ENCODE results near the gene FBXO7.

Gene FBXO7

DNA sequence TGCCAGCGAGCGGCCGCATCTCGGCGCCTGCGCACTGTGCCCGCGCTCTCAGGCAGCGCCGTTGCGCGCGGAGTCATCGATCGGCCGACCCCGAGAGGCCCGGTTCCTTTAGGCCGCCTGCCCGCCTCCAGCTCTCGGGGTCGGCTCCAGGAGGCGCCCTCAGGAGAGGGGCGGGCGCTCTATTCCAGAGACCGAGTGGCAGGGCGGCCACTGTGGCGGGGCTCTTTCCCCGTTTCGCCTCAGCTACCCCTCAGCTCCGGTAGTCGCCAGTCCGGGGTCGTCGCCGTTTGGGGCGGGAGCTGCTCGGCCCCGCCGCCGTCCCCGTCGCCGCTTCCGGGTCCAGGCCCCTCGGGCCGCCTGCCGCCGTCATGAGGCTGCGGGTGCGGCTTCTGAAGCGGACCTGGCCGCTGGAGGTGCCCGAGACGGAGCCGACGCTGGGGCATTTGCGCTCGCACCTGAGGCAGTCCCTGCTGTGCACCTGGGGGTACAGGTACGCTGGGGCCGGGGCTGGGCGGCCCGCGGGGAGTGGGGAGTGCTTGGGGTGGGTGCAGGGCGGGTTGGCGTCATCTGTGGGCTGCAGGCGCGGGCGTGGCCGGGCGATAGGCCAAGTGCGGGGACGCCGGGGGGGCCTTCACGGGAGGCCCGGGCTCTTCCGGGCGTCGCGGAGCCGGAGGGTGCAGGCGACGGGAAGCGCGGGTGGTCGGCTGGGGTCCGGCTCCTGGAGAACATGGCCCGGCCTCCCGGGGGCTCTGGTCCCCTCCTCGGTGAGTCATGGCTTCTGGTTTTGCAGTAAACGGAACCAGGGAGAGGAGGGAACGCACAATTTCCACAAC, at the start of gene FBXO7:
TSS of gene FBXO7 (plus strand) at position 177 of the 833 bp plus-strand sequence. CDS start at position 369, 192 bp downstream.
- Histone ChIP-seq H3K9me3 (ENCODE audit: low read depth, low read length) (no peaks in the 10 kb centered on the region), H3K27ac (peak within 1 kb of the TSS; percentile 77), H3K9ac (ENCODE audit: insufficient read length) (peak within 1 kb of the TSS; percentile 85), H3K4me3 (peak within 1 kb of the TSS; percentile 99), H3K36me3 (ENCODE audit: insufficient read depth, low read length) (peaks cover 3% of the 10 kb centered on the region; the same call in 1 of the 2 replicates)
- TF ChIP-seq FOXP2 (optimal IDR thresholded peaks at IDR 0.05; ENCODE audit: control extremely low read depth, extremely low read length, insufficient read depth): no peak
- peak; percentile 65; the same call in 1 of the 2 replicates for TF ChIP-seq POLR2AphosphoS5 (IDR thresholded peaks at IDR 0.05; ENCODE audit: borderline replicate concordance, low read depth, low read length)
- no peak for DNase-seq (ENCODE audit: low read depth, low spot score)

DNA sequence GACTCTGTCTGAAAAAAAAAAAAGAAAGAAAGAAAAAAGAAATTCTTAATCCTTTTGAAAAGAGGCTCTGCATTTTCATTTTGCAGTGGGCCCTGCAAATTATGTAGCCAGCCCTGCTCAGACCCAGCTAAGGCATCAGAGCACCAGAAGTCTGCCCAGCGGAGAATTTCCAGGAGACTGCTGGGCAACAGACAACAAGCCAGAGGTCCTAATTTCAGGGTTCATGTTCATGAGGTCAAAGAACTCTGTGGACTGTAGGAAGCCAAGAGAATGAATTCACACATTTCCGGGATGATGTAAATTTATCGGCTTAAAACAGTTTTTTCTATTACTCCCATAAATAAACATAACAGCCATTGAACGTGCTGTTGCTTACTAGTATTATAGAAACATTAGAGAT, 47.7 kb upstream of the FBXO7 start:
- H3K9me3 ChIP-seq (ENCODE audit: low read depth, low read length): no peaks in the 10 kb centered on the region
- H3K4me3 ChIP-seq: no peak overlapping the region
- DNase-seq (ENCODE audit: low read depth, low spot score): no peak
- TF ChIP-seq FOXP2 (optimal IDR thresholded peaks at IDR 0.05; ENCODE audit: control extremely low read depth, extremely low read length, insufficient read depth) (no peak), EZH2 (IDR thresholded peaks at IDR 0.05) (no peak), POLR2AphosphoS5 (IDR thresholded peaks at IDR 0.05; ENCODE audit: borderline replicate concordance, low read depth, low read length) (no peak)
- no peaks in the 10 kb centered on the region for H3K36me3 ChIP-seq (ENCODE audit: insufficient read depth, low read length)
- no peak overlapping the region for H3K9ac ChIP-seq (ENCODE audit: insufficient read length)
- no peak overlapping the region for H3K27ac ChIP-seq

DNA sequence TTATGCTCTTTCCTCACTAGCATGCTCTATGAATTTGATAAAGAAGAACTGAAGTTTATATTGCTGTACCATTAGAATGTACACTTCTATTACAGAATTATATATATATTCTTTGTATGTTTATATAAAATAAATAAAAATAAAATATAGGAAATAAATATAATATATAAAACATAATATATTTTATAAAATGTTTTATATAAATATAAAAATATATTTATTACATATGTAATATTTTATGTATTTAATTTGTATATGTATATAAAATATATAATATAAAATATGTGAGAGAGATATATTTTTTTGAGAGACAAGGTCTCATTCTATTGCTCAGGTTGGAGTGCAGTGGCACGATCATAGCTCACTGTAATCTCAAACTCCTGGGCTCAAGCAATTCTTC, 44.3 kb upstream of the FBXO7 start:
- Histone ChIP-seq H3K4me3 (no peak overlapping the region), H3K9me3 (ENCODE audit: low read depth, low read length) (no peaks in the 10 kb centered on the region), H3K27ac (no peak overlapping the region), H3K9ac (ENCODE audit: insufficient read length) (no peak overlapping the region), H3K36me3 (ENCODE audit: insufficient read depth, low read length) (no peaks in the 10 kb centered on the region)
- DNase-seq (ENCODE audit: low read depth, low spot score): no peak
- TF ChIP-seq EZH2 (IDR thresholded peaks at IDR 0.05): no peak
- no peak for TF ChIP-seq POLR2AphosphoS5 (IDR thresholded peaks at IDR 0.05; ENCODE audit: borderline replicate concordance, low read depth, low read length)
- no peak for TF ChIP-seq FOXP2 (optimal IDR thresholded peaks at IDR 0.05; ENCODE audit: control extremely low read depth, extremely low read length, insufficient read depth)

DNA sequence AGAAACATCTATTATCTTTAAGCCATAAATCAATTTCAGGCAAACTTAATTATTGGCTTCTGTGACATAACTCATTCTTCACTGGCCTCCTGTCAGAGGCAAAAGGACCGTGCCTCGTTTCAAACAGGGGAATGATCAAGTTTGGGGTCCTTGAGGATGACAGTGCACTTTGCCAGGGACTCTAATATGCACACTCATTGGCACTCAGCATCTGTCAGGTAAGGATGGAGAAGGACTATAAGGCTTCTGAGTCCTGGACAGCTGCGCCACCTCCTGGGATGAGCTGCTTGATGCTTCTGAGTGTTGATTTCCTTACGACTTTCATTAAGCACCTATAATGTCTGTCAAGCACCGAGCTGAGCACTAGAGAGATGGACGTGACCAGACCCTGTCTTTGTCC, 30.5 kb upstream of the FBXO7 start:
- Histone ChIP-seq H3K27ac (no peak overlapping the region), H3K9me3 (ENCODE audit: low read depth, low read length) (no peaks in the 10 kb centered on the region), H3K4me3 (no peak overlapping the region), H3K36me3 (ENCODE audit: insufficient read depth, low read length) (no peaks in the 10 kb centered on the region), H3K9ac (ENCODE audit: insufficient read length) (no peak overlapping the region)
- DNase-seq (ENCODE audit: low read depth, low spot score): no peak
- TF ChIP-seq POLR2AphosphoS5 (IDR thresholded peaks at IDR 0.05; ENCODE audit: borderline replicate concordance, low read depth, low read length) (no peak), FOXP2 (optimal IDR thresholded peaks at IDR 0.05; ENCODE audit: control extremely low read depth, extremely low read length, insufficient read depth) (no peak), EZH2 (IDR thresholded peaks at IDR 0.05) (no peak)

DNA sequence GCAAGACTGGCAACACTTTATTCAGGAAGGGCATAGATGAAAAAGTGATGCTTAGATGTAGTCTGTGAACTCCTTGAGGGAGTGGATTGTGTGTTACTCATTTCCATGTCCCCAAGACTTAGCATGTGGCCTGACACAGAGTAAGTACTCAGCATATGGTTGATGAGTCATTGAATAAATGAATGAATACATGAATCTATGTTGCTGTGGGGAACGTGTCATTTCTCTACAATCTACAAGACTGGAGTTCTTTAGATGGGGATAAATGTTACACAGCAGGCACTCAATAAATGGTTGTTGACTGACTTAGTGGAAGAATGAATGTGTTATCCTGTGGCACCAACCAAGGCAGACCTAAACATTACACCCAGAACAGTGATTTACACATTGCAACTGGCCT, 28.3 kb upstream of the FBXO7 start:
- Histone ChIP-seq H3K9me3 (ENCODE audit: low read depth, low read length) (no peaks in the 10 kb centered on the region), H3K27ac (no peak overlapping the region), H3K36me3 (ENCODE audit: insufficient read depth, low read length) (no peaks in the 10 kb centered on the region), H3K4me3 (no peak overlapping the region), H3K9ac (ENCODE audit: insufficient read length) (no peak overlapping the region)
- DNase-seq (ENCODE audit: low read depth, low spot score): no peak
- no peak for TF ChIP-seq EZH2 (IDR thresholded peaks at IDR 0.05)
- no peak for TF ChIP-seq FOXP2 (optimal IDR thresholded peaks at IDR 0.05; ENCODE audit: control extremely low read depth, extremely low read length, insufficient read depth)
- no peak for TF ChIP-seq POLR2AphosphoS5 (IDR thresholded peaks at IDR 0.05; ENCODE audit: borderline replicate concordance, low read depth, low read length)

DNA sequence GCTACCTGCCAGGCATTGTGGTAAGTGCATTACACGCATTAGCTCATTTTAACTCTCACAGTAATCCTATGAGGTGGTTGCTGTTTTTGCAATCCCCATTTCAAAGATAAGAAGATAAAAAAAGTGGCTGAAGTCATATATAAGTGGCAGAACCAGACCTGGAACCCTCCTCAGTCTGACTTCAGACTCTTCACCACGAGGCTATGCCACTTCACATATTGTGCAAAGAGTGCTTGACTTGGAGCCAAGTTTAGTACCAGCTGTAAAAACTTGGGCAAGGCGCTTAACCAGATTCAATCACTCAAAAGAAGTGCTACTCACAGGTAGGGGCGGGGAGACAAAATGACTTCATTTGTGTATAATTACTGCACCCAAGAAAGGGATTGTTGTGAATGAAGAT, 25.6 kb upstream of the FBXO7 start:
- no peaks in the 10 kb centered on the region for H3K9me3 ChIP-seq (ENCODE audit: low read depth, low read length)
- TF ChIP-seq POLR2AphosphoS5 (IDR thresholded peaks at IDR 0.05; ENCODE audit: borderline replicate concordance, low read depth, low read length) (no peak), FOXP2 (optimal IDR thresholded peaks at IDR 0.05; ENCODE audit: control extremely low read depth, extremely low read length, insufficient read depth) (no peak), EZH2 (IDR thresholded peaks at IDR 0.05) (no peak)
- no peak overlapping the region for H3K9ac ChIP-seq (ENCODE audit: insufficient read length)
- no peak overlapping the region for H3K27ac ChIP-seq
- no peak overlapping the region for H3K4me3 ChIP-seq
- no peak for DNase-seq (ENCODE audit: low read depth, low spot score)
- no peaks in the 10 kb centered on the region for H3K36me3 ChIP-seq (ENCODE audit: insufficient read depth, low read length)

DNA sequence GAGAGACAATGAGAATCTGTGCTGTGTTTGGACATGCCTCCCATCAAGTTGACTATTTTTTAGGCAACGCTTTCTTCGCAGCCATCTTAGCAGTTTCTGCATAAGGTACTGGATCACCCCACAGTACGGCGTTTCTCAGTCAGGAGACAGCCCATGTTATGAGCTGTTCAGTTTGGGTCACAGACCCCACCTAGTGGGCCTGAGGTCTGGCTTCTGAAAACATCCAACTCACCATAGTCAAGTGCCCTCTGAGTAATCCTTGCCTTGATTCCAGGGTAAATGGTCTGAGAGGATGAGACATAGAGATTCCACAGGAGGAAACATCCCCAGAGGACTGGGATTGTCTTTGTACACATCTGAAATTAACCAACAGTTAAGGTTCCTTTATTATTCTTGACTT, 17.6 kb upstream of the FBXO7 start:
- H3K9ac ChIP-seq (ENCODE audit: insufficient read length): no peak overlapping the region
- H3K9me3 ChIP-seq (ENCODE audit: low read depth, low read length): no peaks in the 10 kb centered on the region
- DNase-seq (ENCODE audit: low read depth, low spot score): no peak
- no peak overlapping the region for H3K27ac ChIP-seq
- TF ChIP-seq EZH2 (IDR thresholded peaks at IDR 0.05) (no peak), FOXP2 (optimal IDR thresholded peaks at IDR 0.05; ENCODE audit: control extremely low read depth, extremely low read length, insufficient read depth) (no peak), POLR2AphosphoS5 (IDR thresholded peaks at IDR 0.05; ENCODE audit: borderline replicate concordance, low read depth, low read length) (no peak)
- no peaks in the 10 kb centered on the region for H3K36me3 ChIP-seq (ENCODE audit: insufficient read depth, low read length)
- no peak overlapping the region for H3K4me3 ChIP-seq

DNA sequence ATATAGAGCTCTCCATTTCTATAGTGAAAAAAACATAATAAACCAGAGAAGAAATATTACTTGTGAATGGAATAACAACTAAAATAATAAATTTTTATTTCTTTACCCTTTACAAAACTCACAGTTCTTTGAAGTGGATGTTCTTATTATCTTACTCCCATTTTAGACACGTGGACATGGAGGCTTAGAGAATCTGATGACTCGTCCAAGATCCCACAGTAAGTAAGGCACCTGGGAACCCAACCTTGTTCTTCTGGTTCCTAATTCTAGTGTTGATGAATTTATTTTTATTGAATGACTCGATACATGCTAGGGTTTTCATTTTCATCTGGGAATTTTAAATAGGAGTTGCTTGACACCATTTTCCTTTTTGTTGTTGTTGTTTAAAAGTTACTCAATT, 12.2 kb upstream of the FBXO7 start:
- TF ChIP-seq EZH2 (IDR thresholded peaks at IDR 0.05): no peak
- no peak for TF ChIP-seq FOXP2 (optimal IDR thresholded peaks at IDR 0.05; ENCODE audit: control extremely low read depth, extremely low read length, insufficient read depth)
- TF ChIP-seq POLR2AphosphoS5 (IDR thresholded peaks at IDR 0.05; ENCODE audit: borderline replicate concordance, low read depth, low read length): no peak
- Histone ChIP-seq H3K9me3 (ENCODE audit: low read depth, low read length) (no peaks in the 10 kb centered on the region), H3K36me3 (ENCODE audit: insufficient read depth, low read length) (no peaks in the 10 kb centered on the region)

More for the DNA sequence above, 12.2 kb upstream of the FBXO7 start:
- Histone ChIP-seq H3K9ac (ENCODE audit: insufficient read length) (no peak overlapping the region), H3K4me3 (no peak overlapping the region), H3K27ac (no peak overlapping the region)
- no peak for DNase-seq (ENCODE audit: low read depth, low spot score)

All from SK-N-MC (cell line).